Hepatocyte (in vitro differentiated cells): ENCODE results near the gene GLI2. TPM values are rescaled to one million over a fixed set of nuclear protein-coding genes. Genes with fewer than 3 reads are reported as not detected.

Experiments used
- DNase-seq: peaks from one replicate; pipeline ENCODE4 v3.0.0-alpha.2; 2016; ENCODE audit warnings: low spot score
- H2AFZ ChIP-seq: fragments of 200-600 bp; sonication (generic); 2 replicates; pipeline ENCODE4 v1.6.0; 2016; ENCODE audit warnings: antibody characterized with exemption, mild to moderate bottlenecking
- H3K27ac ChIP-seq: fragments of 200-600 bp; sonication (generic); 2 replicates; pipeline ENCODE4 v1.5.1; 2016; ENCODE audit warnings: mild to moderate bottlenecking
- H3K27me3 ChIP-seq: fragments of 200-600 bp; sonication (generic); 2 replicates; pipeline ENCODE4 v1.6.1; 2016
- H3K36me3 ChIP-seq: fragments of 200-600 bp; sonication (generic); replicated peaks from 2 replicates; pipeline ENCODE4 v1.5.1; 2016; ENCODE audit warnings: low read depth; ENCODE audit not compliant: insufficient read depth
- H3K4me1 ChIP-seq: fragments of 200-600 bp; sonication (generic); 2 replicates; pipeline ENCODE4 v1.5.1; 2016; ENCODE audit warnings: mild to moderate bottlenecking, moderate library complexity; ENCODE audit not compliant: insufficient read depth
- H3K4me2 ChIP-seq: fragments of 200-600 bp; sonication (generic); 2 replicates; pipeline ENCODE4 v1.6.0; 2016
- H3K4me3 ChIP-seq: fragments of 200-600 bp; sonication (generic); 2 replicates; pipeline ENCODE4 v1.5.1; 2016; ENCODE audit warnings: mild to moderate bottlenecking
- H3K79me2 ChIP-seq: fragments of 200-600 bp; sonication (generic); 2 replicates; pipeline ENCODE4 v1.6.0; 2017; ENCODE audit warnings: mild to moderate bottlenecking
- H3K9me2 ChIP-seq: fragments of 200-600 bp; sonication (generic); replicated peaks from 2 replicates; pipeline ENCODE4 v1.6.0; 2017; ENCODE audit warnings: mild to moderate bottlenecking; ENCODE audit not compliant: insufficient read depth
- H3K9me3 ChIP-seq: fragments of 200-600 bp; sonication (generic); 2 replicates; pipeline ENCODE4 v1.5.1; 2016; ENCODE audit warnings: low read depth, mild to moderate bottlenecking
- H4K20me1 ChIP-seq: fragments of 200-600 bp; sonication (generic); 2 replicates; pipeline ENCODE4 v1.6.0; 2016; ENCODE audit warnings: mild to moderate bottlenecking; ENCODE audit not compliant: insufficient read depth, poor library complexity, severe bottlenecking
- CTCF ChIP-seq: fragments of 200-600 bp; sonication (generic); IDR thresholded peaks from 2 replicates; pipeline ENCODE4 v1.5.1; 2016; ENCODE audit warnings: antibody characterized with exemption, mild to moderate bottlenecking; ENCODE audit not compliant: poor library complexity
- EZH2 ChIP-seq: fragments of 200-600 bp; sonication (generic); IDR thresholded peaks from 2 replicates; pipeline ENCODE4 v1.6.1; 2016; ENCODE audit warnings: antibody characterized with exemption, mild to moderate bottlenecking, borderline replicate concordance
- EZH2phosphoT487 ChIP-seq: fragments of 200-600 bp; sonication (generic); IDR thresholded peaks from one replicate; pipeline ENCODE4 v1.6.1; 2018; ENCODE audit warnings: antibody characterized with exemption, mild to moderate bottlenecking, low read depth, moderate library complexity; ENCODE audit not compliant: unreplicated experiment, severe bottlenecking
- WGBS: methylation state at CpG from one replicate; pipeline ENCODE4 v1.1.6; 2016; ENCODE audit warnings: low lambda C conversion rate; ENCODE audit errors: missing lambda C conversion rate; 5-methylcytosine and 5-hydroxymethylcytosine counted together
- polyA plus RNA-seq: library from polyadenylated mRNA; unstranded; fragments of >200 nt; fragmentation: Nextera tagmentation; extraction: Ambion mirVana; gene quantifications from 2 replicates; pipeline ENCODE4 v1.2.1, GENCODE V29; 2016
- total RNA-seq: library from RNA; depleted of rRNA; stranded (reverse); fragments of >200 nt; gene quantifications from 2 replicates; pipeline ENCODE4 v1.2.3, GENCODE V29; 2014

GLI2 gene
- total and polyA plus RNA-seq, 2 experiments from 2014 or later, result 5.3 to 5.8 TPM

GRCh38 chr2:120740375-120740764 is 4.7 kb downstream of the GLI2 start:
- H2AFZ ChIP-seq, result no peak overlapping the region
- H3K36me3 ChIP-seq, result no peaks in the 10 kb centered on the region
- H3K79me2 ChIP-seq, result peaks cover 62% of the 10 kb centered on the region
- no peaks in the 10 kb centered on the region for H3K9me3 ChIP-seq
- peak overlapping the region; percentile 89 for H3K4me2 ChIP-seq
- H3K9me2 ChIP-seq, result no peaks in the 10 kb centered on the region
- DNase-seq, result no peak
- H3K27me3 ChIP-seq, result peaks cover 54% of the 10 kb centered on the region
- 49% methylated on average over 8 of the region's 8 CpGs for WGBS
- no peak overlapping the region for H3K4me3 ChIP-seq
- no peak for TF ChIP-seq CTCF
- peaks cover 44% of the 10 kb centered on the region for H3K4me1 ChIP-seq
- peaks cover 3% of the 10 kb centered on the region for H4K20me1 ChIP-seq
- H3K27ac ChIP-seq, result peak overlapping the region; percentile 38

GRCh38 chr2:120740765-120741524 is 5.3 kb downstream of the GLI2 start:
- no peak overlapping the region for H2AFZ ChIP-seq

GRCh38 chr2:120741571-120742561 is 6.2 kb downstream of the GLI2 start:
- Histone ChIP-seq H3K79me2 (peaks cover 76% of the 10 kb centered on the region), H3K4me1 (peaks cover 44% of the 10 kb centered on the region), H3K9me2 (no peaks in the 10 kb centered on the region), H3K27me3 (peaks cover 45% of the 10 kb centered on the region), H4K20me1 (peaks cover 3% of the 10 kb centered on the region), H3K27ac (peak overlapping the region; percentile 38), H3K4me3 (peak overlapping the region; percentile 27), H3K36me3 (no peaks in the 10 kb centered on the region), H3K9me3 (no peaks in the 10 kb centered on the region), H2AFZ (peak overlapping the region; percentile 14), H3K4me2 (peak overlapping the region; percentile 89)
- DNase-seq, result no peak
- 12% methylated on average over 56 of the region's 81 CpGs for WGBS
- peak; percentile 73 for TF ChIP-seq EZH2
- TF ChIP-seq EZH2phosphoT487, result peak; percentile 42
- no peak for TF ChIP-seq CTCF

More at GRCh38 chr2:120740765-120741524, 5.3 kb downstream of the GLI2 start:
- H3K4me1 ChIP-seq, result peaks cover 44% of the 10 kb centered on the region
- H3K9me3 ChIP-seq, result no peaks in the 10 kb centered on the region
- H3K9me2 ChIP-seq, result no peaks in the 10 kb centered on the region
- no peaks in the 10 kb centered on the region for H3K36me3 ChIP-seq
- H3K27ac ChIP-seq, result peak overlapping the region; percentile 38
- peak; percentile 46 for DNase-seq
- TF ChIP-seq CTCF (no peak), EZH2 (no peak), EZH2phosphoT487 (no peak)
- peaks cover 68% of the 10 kb centered on the region for H3K79me2 ChIP-seq
- no peak overlapping the region for H3K4me3 ChIP-seq
- H3K27me3 ChIP-seq, result peaks cover 54% of the 10 kb centered on the region
- peaks cover 3% of the 10 kb centered on the region for H4K20me1 ChIP-seq
- 22% methylated on average over 18 of the region's 20 CpGs for WGBS
- H3K4me2 ChIP-seq, result peak overlapping the region; percentile 89
